Measurements from ENCODE around the gene SPATA31C1. TPM values are rescaled to one million over a fixed set of nuclear protein-coding genes. Genes with fewer than 3 reads are reported as not detected.
A peak's percentile ranks its signal among the peaks of the same experiment; 100 is the strongest.
"Not testable (repeated sequence)": the region's sequence is repeated elsewhere in the genome, so short reads cannot be mapped to it uniquely, and the experiment has no call there.

The SPATA31C1 gene
- total and polyA plus RNA-seq, 2 of the 13 experiments (the other 11 are each of a cell fraction or from before 2014, with no cell fraction given) = not detected

GRCh38 chr9:87934444-87934843 lies 16.7 kb downstream of the SPATA31C1 start:
- in situ Hi-C loops (cut with HindIII; ENCODE audit: extremely low pct_ligation_motif_present, low pct_unique_long_range_greater_than_20kb); POLR2A ChIA-PET; ATAC-seq; CTCF ChIA-PET (ENCODE audit: low intra/inter-chr PET ratio, low total read pairs); H3K4me1 ChIP-seq (ENCODE audit: insufficient read depth, low read length); H2AFZ ChIP-seq (ENCODE audit: low read length); H3K4me2 ChIP-seq (ENCODE audit: low read depth, low read length); H3K4me3 ChIP-seq (replicated peaks in 1 of 3; ENCODE audit: insufficient read depth in 1 of 3, low read depth in 2 of 3, low read length in 3 of 3); H3K27ac ChIP-seq (ENCODE audit: extremely low read length, insufficient read depth, low read length); intact Hi-C loops (cut with micrococcal nuclease; ENCODE audit: unreplicated experiment); H3K36me3 ChIP-seq (replicated peaks in 1 of 2; ENCODE audit: control insufficient read depth in 1 of 2, insufficient read depth in 2 of 2, low read length in 2 of 2); BruUV-seq (replicated peaks); H3K79me2 ChIP-seq (ENCODE audit: insufficient read depth, low read length); H3K9ac ChIP-seq (ENCODE audit: insufficient read depth, low read depth, low read length); DNase-seq (ENCODE audit: low spot score); H4K20me1 ChIP-seq (ENCODE audit: insufficient read depth, low read length); H3K9me3 ChIP-seq (ENCODE audit: low read length); H3K27me3 ChIP-seq (ENCODE audit: control insufficient read depth in 1 of 2, insufficient read depth in 2 of 2, low read length in 2 of 2): not testable (repeated sequence)
- 0 out of 2 replicates have a peak, but pooled peaks have one; percentile 5 for TF ChIP-seq HNF4A (CRISPR knock-in tag; IDR thresholded peaks at IDR 0.05)
- 0 out of 2 replicates have a peak, but pooled peaks have one; percentile 40 for TF ChIP-seq SP5 (CRISPR knock-in tag; IDR thresholded peaks at IDR 0.05; ENCODE audit: borderline replicate concordance, low read depth)
- peak; percentile 61 for FAIRE-seq
- 0% methylated on average over 6 of the region's 7 CpGs for WGBS (ENCODE audit: low lambda C conversion rate)

GRCh38 chr9:87937352-87937751 lies 19.6 kb downstream of the SPATA31C1 start:
- H3K9me3 ChIP-seq (ENCODE audit: low read length); H3K36me3 ChIP-seq (replicated peaks in 1 of 2; ENCODE audit: control insufficient read depth in 1 of 2, insufficient read depth in 2 of 2, low read length in 2 of 2); H3K4me2 ChIP-seq (ENCODE audit: low read depth, low read length); ATAC-seq; H3K4me3 ChIP-seq (replicated peaks in 1 of 3; ENCODE audit: insufficient read depth in 1 of 3, low read depth in 2 of 3, low read length in 3 of 3); DNase-seq (ENCODE audit: low spot score); in situ Hi-C loops (cut with HindIII; ENCODE audit: extremely low pct_ligation_motif_present, low pct_unique_long_range_greater_than_20kb); CTCF ChIA-PET (ENCODE audit: low intra/inter-chr PET ratio, low total read pairs); H3K9ac ChIP-seq (ENCODE audit: insufficient read depth, low read depth, low read length); POLR2A ChIA-PET; H3K27me3 ChIP-seq (ENCODE audit: control insufficient read depth in 1 of 2, insufficient read depth in 2 of 2, low read length in 2 of 2); intact Hi-C loops (cut with micrococcal nuclease; ENCODE audit: unreplicated experiment); H3K4me1 ChIP-seq (ENCODE audit: insufficient read depth, low read length); FAIRE-seq; H3K79me2 ChIP-seq (ENCODE audit: insufficient read depth, low read length); H4K20me1 ChIP-seq (ENCODE audit: insufficient read depth, low read length); H2AFZ ChIP-seq (ENCODE audit: low read length); BruUV-seq (replicated peaks); H3K27ac ChIP-seq (ENCODE audit: extremely low read length, insufficient read depth, low read length): not testable (repeated sequence)
- WGBS (ENCODE audit: low lambda C conversion rate) = no CpG with 5 or more reads among the region's 12 CpGs

DNA sequence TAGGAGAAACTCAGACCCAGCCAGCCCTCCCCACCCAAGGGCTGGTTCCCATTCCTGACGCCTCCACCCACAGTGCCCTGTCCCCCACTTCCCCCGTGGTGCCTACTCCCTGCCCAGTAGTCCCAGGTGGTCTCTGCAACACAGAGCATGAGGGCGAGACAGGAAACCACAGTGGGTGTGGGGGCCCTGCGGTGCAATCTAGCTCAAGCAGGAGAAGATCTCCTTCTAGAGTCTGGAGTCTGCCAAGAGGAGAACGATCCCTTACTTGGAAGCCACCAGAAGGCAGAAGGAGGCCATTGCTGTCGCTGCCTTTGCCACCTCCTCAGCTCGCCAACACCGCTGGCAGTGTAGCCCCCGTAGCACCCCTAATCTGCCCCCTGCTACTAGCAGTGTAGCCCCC lies 20.2 kb downstream of the SPATA31C1 start:
- intact Hi-C loops (cut with micrococcal nuclease; ENCODE audit: unreplicated experiment) = not testable (repeated sequence)

DNA sequence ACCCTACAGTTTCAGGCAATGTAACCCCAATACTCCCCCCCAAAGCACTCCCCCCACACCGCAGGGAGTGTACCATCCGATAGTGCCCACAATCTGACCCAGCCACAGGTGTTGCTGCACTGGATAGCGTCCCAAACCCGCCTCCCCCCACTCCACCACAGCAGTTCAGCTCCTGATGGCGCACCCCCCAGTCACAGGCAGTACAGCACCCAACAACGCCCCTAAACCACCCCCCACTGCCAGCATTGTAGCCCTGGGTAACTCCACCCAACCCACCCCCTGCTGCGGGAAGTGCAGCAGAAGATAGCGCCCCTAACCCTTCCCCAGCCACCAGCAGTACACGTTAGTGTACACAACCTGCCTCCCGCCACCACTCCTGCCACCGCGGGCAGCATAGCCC lies 20.6 kb downstream of the SPATA31C1 start:
- intact Hi-C loops (cut with micrococcal nuclease; ENCODE audit: unreplicated experiment); H3K27ac ChIP-seq (ENCODE audit: extremely low read length, insufficient read depth, low read length); CTCF ChIA-PET (ENCODE audit: low intra/inter-chr PET ratio, low total read pairs); H3K36me3 ChIP-seq (replicated peaks in 1 of 2; ENCODE audit: control insufficient read depth in 1 of 2, insufficient read depth in 2 of 2, low read length in 2 of 2); H3K4me3 ChIP-seq (replicated peaks in 1 of 3; ENCODE audit: insufficient read depth in 1 of 3, low read depth in 2 of 3, low read length in 3 of 3); ATAC-seq; H3K9ac ChIP-seq (ENCODE audit: insufficient read depth, low read depth, low read length); H3K4me1 ChIP-seq (ENCODE audit: insufficient read depth, low read length); H3K4me2 ChIP-seq (ENCODE audit: low read depth, low read length); POLR2A ChIA-PET; BruUV-seq (replicated peaks); H3K79me2 ChIP-seq (ENCODE audit: insufficient read depth, low read length); H3K9me3 ChIP-seq (ENCODE audit: low read length); H3K27me3 ChIP-seq (ENCODE audit: control insufficient read depth in 1 of 2, insufficient read depth in 2 of 2, low read length in 2 of 2); H2AFZ ChIP-seq (ENCODE audit: low read length); H4K20me1 ChIP-seq (ENCODE audit: insufficient read depth, low read length); FAIRE-seq; DNase-seq (ENCODE audit: low spot score); in situ Hi-C loops (cut with HindIII; ENCODE audit: extremely low pct_ligation_motif_present, low pct_unique_long_range_greater_than_20kb): not testable (repeated sequence)
- no CpG with 5 or more reads among the region's 12 CpGs for WGBS (ENCODE audit: low lambda C conversion rate)

More for the DNA sequence above, 20.2 kb downstream of the SPATA31C1 start:
- BruUV-seq (replicated peaks); H3K27ac ChIP-seq (ENCODE audit: extremely low read length, insufficient read depth, low read length); CTCF ChIA-PET (ENCODE audit: low intra/inter-chr PET ratio, low total read pairs); POLR2A ChIA-PET; H3K79me2 ChIP-seq (ENCODE audit: insufficient read depth, low read length); H4K20me1 ChIP-seq (ENCODE audit: insufficient read depth, low read length); H3K4me3 ChIP-seq (replicated peaks in 1 of 3; ENCODE audit: insufficient read depth in 1 of 3, low read depth in 2 of 3, low read length in 3 of 3); H3K9me3 ChIP-seq (ENCODE audit: low read length); H3K4me2 ChIP-seq (ENCODE audit: low read depth, low read length); FAIRE-seq; DNase-seq (ENCODE audit: low spot score); H2AFZ ChIP-seq (ENCODE audit: low read length); H3K27me3 ChIP-seq (ENCODE audit: control insufficient read depth in 1 of 2, insufficient read depth in 2 of 2, low read length in 2 of 2); ATAC-seq; H3K4me1 ChIP-seq (ENCODE audit: insufficient read depth, low read length); H3K9ac ChIP-seq (ENCODE audit: insufficient read depth, low read depth, low read length); in situ Hi-C loops (cut with HindIII; ENCODE audit: extremely low pct_ligation_motif_present, low pct_unique_long_range_greater_than_20kb); H3K36me3 ChIP-seq (replicated peaks in 1 of 2; ENCODE audit: control insufficient read depth in 1 of 2, insufficient read depth in 2 of 2, low read length in 2 of 2): not testable (repeated sequence)
- no CpG with 5 or more reads among the region's 9 CpGs for WGBS (ENCODE audit: low lambda C conversion rate)
